Measurements from ENCODE around the gene IL15RA.
"Not testable (repeated sequence)": the region's sequence is repeated elsewhere in the genome, so short reads cannot be mapped to it uniquely, and the experiment has no call there.

IL15RA gene

DNA sequence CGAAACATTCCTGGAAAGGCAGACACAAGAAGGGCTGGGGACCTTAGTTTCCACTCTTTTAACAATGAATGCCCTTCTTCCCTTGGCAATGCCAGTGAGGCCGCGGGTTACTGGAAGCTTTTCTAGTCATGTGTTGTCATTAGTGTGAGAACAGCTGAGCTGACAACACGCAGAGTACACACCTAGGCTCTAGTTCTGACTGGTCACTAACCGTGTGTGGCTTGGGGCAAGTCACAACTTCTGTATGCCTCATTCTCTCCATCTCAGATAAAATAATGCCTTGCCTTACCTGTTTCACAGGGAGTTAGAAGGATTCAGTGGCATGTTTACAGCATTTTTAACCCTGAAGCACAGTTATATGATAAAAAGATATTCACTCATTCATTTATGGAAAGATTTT, 55.6 kb downstream of the IL15RA start:
- no peak for FAIRE-seq

DNA sequence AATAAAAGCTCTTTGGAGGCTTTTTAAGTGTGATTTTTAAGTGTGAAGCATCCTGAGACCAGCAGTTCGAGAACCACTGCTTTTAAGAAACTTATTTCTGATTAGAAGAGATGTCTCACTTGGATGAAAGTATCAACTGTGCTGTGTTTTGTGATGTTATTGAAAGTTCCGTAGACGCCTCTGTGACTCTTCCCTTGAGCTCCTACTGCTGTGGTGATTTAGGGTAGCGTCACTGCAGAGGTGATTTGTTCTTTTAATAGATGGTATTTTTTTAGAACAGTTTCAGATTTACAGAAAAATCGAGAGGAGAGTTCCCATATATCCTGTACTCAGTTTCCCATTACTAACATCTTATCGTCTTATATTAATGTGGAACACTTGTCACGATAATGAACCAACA, 57.8 kb downstream of the IL15RA start:
- FAIRE-seq = no peak

GRCh38 chr10:5918763-5919162, 58.6 kb downstream of the IL15RA start:
- no peak for FAIRE-seq

GRCh38 chr10:5917305-5917704, 60.0 kb downstream of the IL15RA start:
- no peak for FAIRE-seq

- FAIRE-seq = no peak
Observed at GRCh38 chr10:5915451-5915850, 61.9 kb downstream of the IL15RA start.

- no peak for FAIRE-seq
Observed at GRCh38 chr10:5913736-5914135, 63.6 kb downstream of the IL15RA start.

DNA sequence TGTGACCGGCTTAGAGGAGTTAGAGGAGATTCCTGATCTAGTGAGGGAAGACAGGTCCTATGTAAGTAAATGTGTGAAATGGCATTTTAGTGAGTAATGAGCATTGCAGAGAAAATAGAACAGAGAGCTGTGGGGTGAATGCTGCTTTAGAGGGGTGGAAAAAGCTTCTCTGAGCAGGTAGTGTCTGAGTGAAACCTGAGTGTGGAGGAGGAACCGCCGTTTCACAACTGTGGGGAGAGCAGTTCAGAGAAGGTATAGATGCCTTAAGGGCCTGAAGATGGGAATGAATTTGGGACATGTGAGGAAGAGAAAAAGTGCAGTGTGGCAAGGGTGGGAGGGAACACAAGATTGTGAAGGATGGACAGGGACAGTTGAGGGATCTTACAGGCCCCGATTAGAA, 65.7 kb downstream of the IL15RA start:
- FAIRE-seq = no peak

GRCh38 chr10:5910323-5911100, 66.8 kb downstream of the IL15RA start:
- no peak for FAIRE-seq

- FAIRE-seq = not testable (repeated sequence)
Observed at GRCh38 chr10:5908676-5909075, 68.7 kb downstream of the IL15RA start.

- FAIRE-seq = no peak
Observed at GRCh38 chr10:5906651-5907050, 70.7 kb downstream of the IL15RA start.

- FAIRE-seq = no peak
Observed at GRCh38 chr10:5905854-5906507, 71.4 kb downstream of the IL15RA start.

DNA sequence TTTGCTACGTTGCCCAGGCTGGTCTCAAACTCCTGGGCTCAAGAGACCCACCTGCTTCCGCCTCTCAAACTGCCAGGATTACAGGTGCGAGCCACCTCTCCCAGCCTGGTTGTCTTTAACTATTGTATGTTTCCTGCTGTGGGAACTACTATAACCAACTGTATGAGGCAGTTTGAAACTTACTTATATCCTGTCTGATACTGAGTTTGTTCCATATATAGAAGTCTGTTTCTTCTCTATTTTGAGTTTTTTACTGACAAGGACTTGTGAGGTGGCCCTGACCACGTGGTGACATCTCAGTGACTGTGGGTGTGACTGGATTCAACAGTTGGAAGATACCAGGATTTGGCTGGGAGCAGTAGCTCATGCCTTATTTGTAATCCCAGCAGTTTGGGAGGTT, 73.1 kb downstream of the IL15RA start:
- no peak for FAIRE-seq

GRCh38 chr10:5903563-5903962, 73.8 kb downstream of the IL15RA start:
- no peak for FAIRE-seq

DNA sequence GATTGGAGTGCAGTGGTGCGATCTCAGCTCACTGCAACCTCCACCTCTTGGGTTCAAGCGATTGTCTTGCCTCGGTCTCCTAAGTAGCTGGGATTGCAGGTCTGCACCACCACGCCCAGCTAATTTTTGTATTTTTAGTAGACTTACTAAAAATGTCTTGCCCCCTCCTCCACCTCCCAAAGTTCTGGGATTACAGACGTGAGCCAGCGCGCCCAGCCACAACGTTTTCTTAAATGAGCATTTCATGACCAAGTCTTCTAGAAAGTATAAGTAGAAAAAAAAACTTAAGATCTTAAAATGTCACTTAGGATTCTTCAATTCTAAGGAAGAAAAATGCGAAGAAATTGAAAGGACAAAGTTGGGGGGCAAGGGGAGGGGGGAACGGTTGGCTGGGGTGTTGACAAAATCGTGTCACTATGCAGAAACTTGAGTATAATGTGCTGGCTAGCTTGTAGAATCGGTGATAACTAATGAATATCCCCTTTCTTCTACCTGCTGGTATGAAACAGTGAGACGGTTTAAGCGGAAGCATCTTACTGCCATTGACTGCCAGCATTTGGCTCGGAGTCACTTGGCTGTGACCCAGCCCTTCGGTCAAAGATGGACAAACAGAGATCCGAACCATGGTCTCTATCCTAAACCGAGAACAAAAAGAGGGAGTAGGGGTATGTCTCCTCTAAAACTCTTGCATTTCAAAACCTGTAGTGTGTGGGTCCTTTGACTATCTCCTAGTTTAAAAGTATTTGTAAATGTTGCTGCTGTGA, 74.7 kb downstream of the IL15RA start:
- no peak for FAIRE-seq
